ENCODE data around the gene GPBAR1.

Gene GPBAR1

DNA sequence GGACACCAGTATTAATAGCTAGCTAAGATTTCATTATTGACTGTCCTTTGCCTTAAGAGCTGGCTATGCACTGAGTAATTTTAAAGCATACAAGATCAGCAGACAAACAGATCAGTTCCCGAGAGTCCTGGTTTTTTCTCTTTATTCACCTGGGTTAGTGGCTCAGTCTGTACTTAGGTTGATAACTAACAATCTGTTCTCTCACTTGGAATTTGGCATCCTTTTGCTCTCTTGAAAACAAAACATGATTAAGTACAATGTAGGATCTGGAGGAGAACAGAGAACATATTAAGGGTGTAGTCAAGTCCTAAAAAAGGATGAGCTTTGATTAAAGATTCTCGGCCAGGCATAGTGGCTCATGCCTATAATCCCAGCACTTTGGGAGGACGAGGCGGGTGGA lies 27.3 kb upstream of the GPBAR1 start:
- H3K27me3 ChIP-seq (ENCODE audit: insufficient read depth, low read length, poor library complexity): no peaks in the 10 kb centered on the region
- no peaks in the 10 kb centered on the region for H3K9me3 ChIP-seq (ENCODE audit: insufficient read depth, low read length, severe bottlenecking)
- H4K20me1 ChIP-seq (ENCODE audit: insufficient read depth, low read length): no peaks in the 10 kb centered on the region
- TF ChIP-seq CTCF (IDR thresholded peaks at IDR 0.05; ENCODE audit: borderline replicate concordance, extremely low read depth, low read length, poor library complexity, severe bottlenecking) (no peak), EZH2 (IDR thresholded peaks at IDR 0.05; ENCODE audit: borderline replicate concordance, low read depth, low read length, severe bottlenecking) (no peak)
- H3K36me3 ChIP-seq (ENCODE audit: insufficient read depth, low read length): peaks cover 89% of the 10 kb centered on the region
- no peak overlapping the region for H3K27ac ChIP-seq (ENCODE audit: low read length)
- H3K4me2 ChIP-seq (ENCODE audit: insufficient read depth, low read length): no peak overlapping the region
- peaks cover 19% of the 10 kb centered on the region for H3K79me2 ChIP-seq (ENCODE audit: insufficient read depth, low read length)
- H3K9ac ChIP-seq (ENCODE audit: low read depth, low read length): no peak overlapping the region
- no peak overlapping the region for H3K4me3 ChIP-seq (ENCODE audit: low read depth in 1 of 2, low read length in 2 of 2)
- H2AFZ ChIP-seq (ENCODE audit: low read depth, low read length): no peak overlapping the region
- ATAC-seq (ENCODE audit: insufficient read depth, low read depth): no peak
- peaks cover 21% of the 10 kb centered on the region for H3K4me1 ChIP-seq (ENCODE audit: insufficient read depth, low read length)
- DNase-seq: no peak

DNA sequence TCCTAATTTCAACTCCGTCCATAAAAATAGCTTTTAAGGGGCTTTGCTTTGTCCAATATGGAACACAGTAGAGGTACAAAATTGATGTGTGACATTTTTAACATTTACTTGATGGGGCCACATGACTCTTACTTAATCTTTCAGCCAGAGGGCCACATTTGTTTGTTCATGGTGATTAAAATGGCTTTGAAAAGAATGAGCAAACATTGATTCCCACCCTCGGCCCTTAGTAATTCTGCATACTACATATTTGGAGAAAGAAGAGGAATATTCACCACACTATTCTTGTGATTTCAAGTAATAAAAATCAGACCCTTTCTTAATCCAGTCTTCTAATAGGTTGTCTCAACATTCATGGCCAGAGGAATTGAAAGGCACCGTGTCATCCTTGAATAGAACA lies 26.3 kb upstream of the GPBAR1 start:
- TF ChIP-seq CTCF (IDR thresholded peaks at IDR 0.05; ENCODE audit: borderline replicate concordance, extremely low read depth, low read length, poor library complexity, severe bottlenecking) (no peak), EZH2 (IDR thresholded peaks at IDR 0.05; ENCODE audit: borderline replicate concordance, low read depth, low read length, severe bottlenecking) (no peak)
- Histone ChIP-seq H2AFZ (ENCODE audit: low read depth, low read length) (no peak overlapping the region), H3K27ac (ENCODE audit: low read length) (no peak overlapping the region), H3K79me2 (ENCODE audit: insufficient read depth, low read length) (peaks cover 19% of the 10 kb centered on the region), H3K9me3 (ENCODE audit: insufficient read depth, low read length, severe bottlenecking) (no peaks in the 10 kb centered on the region), H3K4me1 (ENCODE audit: insufficient read depth, low read length) (peaks cover 11% of the 10 kb centered on the region), H3K27me3 (ENCODE audit: insufficient read depth, low read length, poor library complexity) (no peaks in the 10 kb centered on the region), H3K9ac (ENCODE audit: low read depth, low read length) (no peak overlapping the region), H3K4me2 (ENCODE audit: insufficient read depth, low read length) (no peak overlapping the region), H3K4me3 (ENCODE audit: low read depth in 1 of 2, low read length in 2 of 2) (no peak overlapping the region), H3K36me3 (ENCODE audit: insufficient read depth, low read length) (peaks cover 93% of the 10 kb centered on the region), H4K20me1 (ENCODE audit: insufficient read depth, low read length) (no peaks in the 10 kb centered on the region)
- DNase-seq (no peak), ATAC-seq (ENCODE audit: insufficient read depth, low read depth) (no peak)

DNA sequence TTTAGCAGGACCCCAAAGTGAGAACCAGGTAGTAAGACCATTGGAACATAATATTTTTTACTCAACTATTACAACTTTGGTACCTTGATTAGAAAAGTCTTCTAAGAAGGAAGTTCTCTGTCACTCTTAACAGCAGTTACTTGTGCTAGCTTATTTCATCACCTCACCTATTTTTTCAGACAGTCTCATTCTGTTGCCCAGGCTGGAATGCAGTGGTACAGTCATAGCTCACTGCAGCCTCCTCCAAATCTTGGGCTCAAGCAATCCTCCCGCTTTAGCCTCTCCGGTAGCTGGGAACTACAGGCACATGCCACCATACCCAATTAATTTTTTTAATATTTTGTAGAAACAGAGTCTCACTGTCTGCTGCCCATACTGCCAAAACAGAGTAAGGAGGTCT lies 25.8 kb upstream of the GPBAR1 start:
- no peaks in the 10 kb centered on the region for H3K27me3 ChIP-seq (ENCODE audit: insufficient read depth, low read length, poor library complexity)
- no peak overlapping the region for H3K4me2 ChIP-seq (ENCODE audit: insufficient read depth, low read length)
- H4K20me1 ChIP-seq (ENCODE audit: insufficient read depth, low read length): no peaks in the 10 kb centered on the region
- H3K4me3 ChIP-seq (ENCODE audit: low read depth in 1 of 2, low read length in 2 of 2): no peak overlapping the region
- H3K9me3 ChIP-seq (ENCODE audit: insufficient read depth, low read length, severe bottlenecking): no peaks in the 10 kb centered on the region
- DNase-seq (no peak), ATAC-seq (ENCODE audit: insufficient read depth, low read depth) (no peak)
- no peak overlapping the region for H2AFZ ChIP-seq (ENCODE audit: low read depth, low read length)
- peaks cover 16% of the 10 kb centered on the region for H3K79me2 ChIP-seq (ENCODE audit: insufficient read depth, low read length)
- no peak overlapping the region for H3K9ac ChIP-seq (ENCODE audit: low read depth, low read length)
- H3K36me3 ChIP-seq (ENCODE audit: insufficient read depth, low read length): peaks cover 93% of the 10 kb centered on the region
- H3K27ac ChIP-seq (ENCODE audit: low read length): no peak overlapping the region
- H3K4me1 ChIP-seq (ENCODE audit: insufficient read depth, low read length): peaks cover 6% of the 10 kb centered on the region
- TF ChIP-seq EZH2 (IDR thresholded peaks at IDR 0.05; ENCODE audit: borderline replicate concordance, low read depth, low read length, severe bottlenecking) (no peak), CTCF (IDR thresholded peaks at IDR 0.05; ENCODE audit: borderline replicate concordance, extremely low read depth, low read length, poor library complexity, severe bottlenecking) (no peak)

DNA sequence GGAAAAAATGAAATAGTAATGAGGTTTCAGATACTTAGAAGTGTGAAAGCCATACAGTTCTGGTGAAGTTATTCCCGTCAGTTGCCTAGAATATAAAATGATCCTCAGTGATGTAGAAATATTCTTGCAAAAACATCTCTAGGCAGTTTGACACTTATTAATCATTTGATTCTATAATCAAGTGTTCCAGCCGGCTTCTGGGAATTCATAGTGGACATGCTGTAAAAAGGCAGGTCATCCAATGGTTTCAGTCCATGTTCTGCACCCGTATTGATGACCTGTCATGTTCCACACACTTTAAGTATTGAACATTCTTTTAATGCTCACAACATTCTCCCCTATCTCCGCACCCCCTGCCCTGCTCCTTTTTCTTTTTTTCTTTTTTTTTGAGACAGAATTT lies 24.0 kb upstream of the GPBAR1 start:
- H4K20me1 ChIP-seq (ENCODE audit: insufficient read depth, low read length): no peaks in the 10 kb centered on the region
- H3K27ac ChIP-seq (ENCODE audit: low read length): no peak overlapping the region
- H3K4me3 ChIP-seq (ENCODE audit: low read depth in 1 of 2, low read length in 2 of 2): no peak overlapping the region
- TF ChIP-seq EZH2 (IDR thresholded peaks at IDR 0.05; ENCODE audit: borderline replicate concordance, low read depth, low read length, severe bottlenecking): no peak
- TF ChIP-seq CTCF (IDR thresholded peaks at IDR 0.05; ENCODE audit: borderline replicate concordance, extremely low read depth, low read length, poor library complexity, severe bottlenecking): no peak
- no peak overlapping the region for H3K4me2 ChIP-seq (ENCODE audit: insufficient read depth, low read length)
- no peak overlapping the region for H2AFZ ChIP-seq (ENCODE audit: low read depth, low read length)
- H3K9ac ChIP-seq (ENCODE audit: low read depth, low read length): no peak overlapping the region
- H3K79me2 ChIP-seq (ENCODE audit: insufficient read depth, low read length): 0 out of 2 replicates have a peak, but pooled peaks cover 5% of the 10 kb centered on the region
- DNase-seq (no peak), ATAC-seq (ENCODE audit: insufficient read depth, low read depth) (no peak)
- no peaks in the 10 kb centered on the region for H3K9me3 ChIP-seq (ENCODE audit: insufficient read depth, low read length, severe bottlenecking)
- peaks cover 92% of the 10 kb centered on the region for H3K36me3 ChIP-seq (ENCODE audit: insufficient read depth, low read length)
- no peaks in the 10 kb centered on the region for H3K4me1 ChIP-seq (ENCODE audit: insufficient read depth, low read length)
- no peaks in the 10 kb centered on the region for H3K27me3 ChIP-seq (ENCODE audit: insufficient read depth, low read length, poor library complexity)

Data from DND-41 (cell line).